Erythroblast (primary cell): ENCODE data around the gene STK24.

ENCODE experiments used
- DNase-seq, 2 experiments: peaks; one replicate each; lab custom pipeline; 2025; lab: John Stamatoyannopoulos, UW
- GATA1 ChIP-seq: IDR thresholded peaks from 2 replicates; pipeline ENCODE4 v1.6.1; 2011; ENCODE audit warnings: low read depth, mild to moderate bottlenecking, control low read depth, low read length, moderate library complexity
- POLR2A ChIP-seq: IDR thresholded peaks from 2 replicates; pipeline ENCODE4 v1.6.1; 2011; ENCODE audit warnings: mild to moderate bottlenecking, low read length

The STK24 gene

DNA sequence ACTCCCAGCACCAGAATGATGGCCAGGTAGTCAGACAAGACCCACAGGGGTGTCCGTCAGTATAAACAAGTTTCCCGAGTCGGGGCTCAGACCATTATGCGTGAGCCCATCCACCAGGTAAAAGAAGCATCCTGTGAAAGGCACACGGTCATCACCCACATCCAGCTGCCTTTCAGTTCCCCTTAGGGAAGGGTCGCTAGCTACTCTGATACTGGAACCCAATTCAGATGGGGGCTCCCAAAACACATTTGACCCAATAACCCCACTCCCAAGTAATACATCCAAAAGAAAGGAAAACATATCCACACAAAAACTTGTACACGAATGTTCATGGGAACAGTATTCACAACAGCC lies 66.8 kb downstream of the STK24 start:
- no peak for TF ChIP-seq GATA1
- no peak for TF ChIP-seq POLR2A
- no peak for DNase-seq

GRCh38 chr13:98509271-98510155 lies 67.4 kb downstream of the STK24 start:
- TF ChIP-seq POLR2A = peak; percentile 93
- TF ChIP-seq GATA1 = peak; percentile 74
- DNase-seq = peak; percentile 97 to 99

GRCh38 chr13:98508685-98509084 lies 68.2 kb downstream of the STK24 start:
- TF ChIP-seq GATA1 (no peak), POLR2A (no peak)
- DNase-seq = peak; percentile 44 to 72

DNA sequence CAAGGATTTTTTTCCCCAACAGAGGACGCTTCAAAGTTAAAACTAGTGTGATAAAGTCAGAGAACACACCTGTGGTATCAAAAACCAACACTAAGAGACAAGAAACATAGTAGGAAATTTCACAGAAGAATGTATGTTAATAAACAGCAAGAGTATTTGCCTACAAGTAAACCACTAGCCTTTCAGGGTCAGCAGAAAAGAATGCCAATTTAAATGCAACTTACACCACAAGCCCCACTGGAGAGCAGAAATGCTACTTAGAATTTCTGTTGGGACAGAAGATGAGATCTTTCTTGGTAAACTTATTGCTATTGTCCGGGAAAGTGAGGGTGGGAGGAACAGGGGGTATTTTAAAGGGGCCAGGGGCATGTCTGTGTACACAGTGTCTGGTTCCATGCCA lies 68.6 kb downstream of the STK24 start:
- TF ChIP-seq POLR2A = no peak
- no peak for TF ChIP-seq GATA1
- DNase-seq = peak in 1 of 2 experiments; percentile 64

DNA sequence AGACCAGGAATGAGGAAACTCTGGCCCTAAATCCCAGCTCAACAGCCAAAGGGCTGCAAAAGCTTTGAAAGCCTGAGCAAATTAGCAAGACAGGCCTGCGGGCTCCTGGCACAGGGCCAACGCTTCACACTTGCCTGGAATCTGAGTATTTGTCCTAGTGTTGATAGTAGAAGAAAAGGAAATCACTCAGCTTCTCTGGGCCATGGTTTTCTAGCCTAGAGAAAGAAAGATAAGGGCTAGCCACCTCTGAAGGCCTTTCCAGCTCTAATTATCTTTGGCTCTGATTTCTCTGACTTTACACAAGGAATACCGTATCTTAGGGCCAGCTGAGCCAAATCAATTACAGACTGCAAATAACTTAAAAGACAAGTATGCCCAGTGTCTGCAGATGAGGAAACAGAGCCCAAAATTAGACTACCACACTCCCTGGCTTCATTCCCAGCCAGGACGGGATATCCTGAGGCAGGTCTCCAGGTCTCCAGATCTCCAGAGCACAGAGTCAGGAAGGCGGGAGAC lies 69.6 kb downstream of the STK24 start:
- TF ChIP-seq GATA1 (no peak), POLR2A (no peak)

GRCh38 chr13:98506728-98507230 lies 70.1 kb downstream of the STK24 start:
- no peak for TF ChIP-seq POLR2A
- TF ChIP-seq GATA1 = no peak
- no peak for DNase-seq

More for the DNA sequence above, 69.6 kb downstream of the STK24 start:
- peak; percentile 61 to 66 for DNase-seq

- no peak for TF ChIP-seq POLR2A
- no peak for TF ChIP-seq GATA1
- no peak for DNase-seq
Observed at GRCh38 chr13:98506322-98506721, 70.6 kb downstream of the STK24 start.

DNA sequence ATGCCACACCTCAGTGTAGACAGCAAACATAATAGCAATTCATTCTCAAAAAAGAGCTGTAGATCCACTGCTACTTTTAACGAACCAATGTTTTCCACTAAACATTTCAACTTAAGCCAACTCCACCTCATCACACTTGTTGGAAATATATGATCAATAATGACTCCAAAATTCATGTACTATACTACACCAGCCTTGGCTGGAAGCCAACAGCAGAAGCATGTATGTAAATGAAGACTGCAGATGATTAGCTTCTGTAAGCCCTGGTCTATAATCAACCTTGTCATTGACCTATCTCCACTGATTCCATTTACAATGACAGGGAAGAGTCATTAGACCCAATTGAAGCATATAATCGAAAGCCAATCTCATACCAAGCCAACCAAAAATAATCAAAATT lies 71.7 kb downstream of the STK24 start:
- DNase-seq = peak; percentile 45 to 64
- no peak for TF ChIP-seq GATA1
- TF ChIP-seq POLR2A = no peak

DNA sequence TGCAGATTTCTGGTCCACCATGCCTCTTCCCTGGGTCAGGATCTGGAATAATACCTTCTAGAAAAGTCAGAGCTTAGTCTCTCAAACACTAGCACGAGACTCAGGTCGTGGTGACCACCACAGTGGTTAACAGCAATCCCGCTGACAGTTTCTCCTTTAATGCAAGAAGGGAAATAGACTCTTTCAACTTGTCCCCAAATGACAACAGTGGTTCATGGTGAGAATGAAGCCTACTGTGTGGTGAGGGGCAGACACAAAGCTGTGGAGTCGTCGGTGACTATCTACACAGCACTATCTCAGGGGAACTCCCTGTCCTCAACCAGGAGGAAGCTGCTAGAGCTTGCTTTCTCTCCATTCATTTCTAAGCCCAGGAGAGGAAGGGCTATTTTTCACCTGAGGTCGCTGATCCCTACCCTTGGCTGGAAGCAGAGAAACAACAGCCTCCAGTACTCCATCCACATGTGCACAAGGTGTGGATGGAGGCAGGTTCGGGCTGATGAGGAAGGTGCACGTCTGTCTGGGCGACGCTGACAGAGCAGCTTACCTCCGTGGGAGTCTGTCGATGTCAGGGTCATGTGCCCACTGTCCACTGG lies 72.4 kb downstream of the STK24 start:
- peak; percentile 13 to 29 for DNase-seq
- no peak for TF ChIP-seq POLR2A
- no peak for TF ChIP-seq GATA1

DNA sequence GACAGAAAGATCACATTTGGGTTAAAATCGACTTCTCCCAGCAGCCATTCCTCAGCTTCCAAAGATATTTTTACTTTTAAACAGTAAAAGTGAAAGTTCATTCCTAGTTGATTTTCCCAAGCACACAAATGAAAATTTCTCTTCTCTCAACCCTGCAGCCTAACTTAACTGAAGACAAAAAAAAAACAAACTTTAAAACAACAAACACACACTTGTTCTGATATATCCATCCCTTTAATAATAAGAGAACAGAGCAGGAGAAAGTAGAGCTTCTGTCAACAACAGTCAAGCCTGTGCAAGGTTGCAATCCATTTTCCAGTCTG lies 72.9 kb downstream of the STK24 start:
- no peak for TF ChIP-seq POLR2A
- TF ChIP-seq GATA1 = no peak
- DNase-seq = no peak

DNA sequence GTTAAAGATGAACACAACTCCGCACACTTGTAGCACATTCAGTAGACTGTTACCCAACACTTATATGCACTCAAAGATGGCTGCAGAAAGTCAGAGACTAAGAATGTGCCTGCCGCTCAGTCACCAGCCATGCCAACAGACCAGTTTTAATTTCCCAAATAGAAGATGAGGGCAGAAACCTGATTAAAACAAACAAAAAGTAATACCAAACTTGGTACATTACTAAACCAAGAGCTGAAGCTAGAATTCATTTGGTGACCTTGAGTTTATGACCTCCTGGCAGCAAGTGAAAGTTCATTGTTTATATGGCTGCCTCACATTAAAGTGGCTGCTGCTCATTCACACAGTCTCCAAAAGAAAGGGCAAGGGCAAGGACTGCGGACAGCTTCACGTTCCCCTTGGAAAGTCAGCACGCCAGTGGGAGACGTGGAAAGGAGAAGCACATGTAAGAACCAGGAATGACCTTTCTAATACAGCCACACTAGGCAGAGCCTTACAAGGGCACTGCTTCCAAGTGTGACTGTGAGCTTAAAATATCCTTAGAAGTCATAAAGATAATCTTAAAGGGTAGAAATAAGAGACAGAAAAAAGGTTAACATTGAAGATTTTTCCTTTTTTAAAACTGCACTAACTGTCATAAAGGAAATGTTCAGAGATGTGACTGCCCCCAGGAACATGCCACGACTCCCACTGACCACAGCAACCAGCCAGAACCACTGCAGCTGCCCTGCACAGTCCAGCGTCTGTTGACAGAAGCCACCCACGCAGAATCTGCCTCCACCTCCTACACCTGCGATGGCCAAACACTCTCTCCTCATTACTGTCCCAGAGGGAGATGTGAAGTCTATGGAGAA lies 73.5 kb downstream of the STK24 start:
- no peak for TF ChIP-seq POLR2A
- no peak for TF ChIP-seq GATA1
- no peak for DNase-seq

DNA sequence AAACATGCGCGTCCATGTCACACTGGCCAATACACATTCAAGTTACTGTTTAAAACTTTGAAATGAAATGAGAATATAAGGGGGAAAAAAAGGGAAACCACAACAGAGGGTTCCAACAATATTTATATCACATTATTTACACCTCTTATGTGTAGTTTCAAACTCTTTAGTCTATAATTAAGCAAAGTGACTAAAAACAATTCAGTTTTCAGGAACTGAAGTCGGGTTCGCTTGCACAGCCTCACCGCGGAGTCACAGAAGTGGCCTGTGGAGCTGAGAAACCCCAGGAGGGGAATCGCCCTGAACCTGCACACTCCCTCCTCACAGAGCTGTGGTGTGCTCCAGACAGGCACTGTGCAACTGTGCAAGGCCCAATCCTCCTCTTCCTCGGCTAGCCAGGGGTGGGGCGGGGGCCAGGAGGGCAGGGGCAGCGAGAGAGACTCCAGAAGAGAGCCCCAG lies 75.9 kb downstream of the STK24 start:
- DNase-seq = no peak
- TF ChIP-seq GATA1 (no peak), POLR2A (no peak)

DNA sequence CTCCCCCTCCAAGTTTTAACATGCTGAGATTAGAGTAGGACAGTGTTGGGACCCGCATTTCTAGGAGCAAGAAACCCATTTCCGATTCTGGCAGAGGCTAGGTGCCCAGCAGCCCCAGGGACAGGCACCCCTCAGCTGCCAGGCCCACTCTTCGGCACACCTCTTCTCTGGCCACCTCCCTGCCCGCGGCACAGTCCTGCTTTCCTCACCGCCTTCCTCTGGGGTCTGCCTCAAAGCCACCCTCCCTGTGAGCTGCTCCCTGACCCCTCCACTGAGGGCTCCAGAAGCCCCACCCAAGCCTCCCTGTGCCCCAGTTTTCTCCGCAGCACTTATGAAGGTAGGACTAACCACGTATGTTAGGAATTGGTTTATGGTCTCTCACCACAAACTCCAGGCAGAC lies 79.9 kb downstream of the STK24 start:
- DNase-seq = no peak
- no peak for TF ChIP-seq POLR2A

DNA sequence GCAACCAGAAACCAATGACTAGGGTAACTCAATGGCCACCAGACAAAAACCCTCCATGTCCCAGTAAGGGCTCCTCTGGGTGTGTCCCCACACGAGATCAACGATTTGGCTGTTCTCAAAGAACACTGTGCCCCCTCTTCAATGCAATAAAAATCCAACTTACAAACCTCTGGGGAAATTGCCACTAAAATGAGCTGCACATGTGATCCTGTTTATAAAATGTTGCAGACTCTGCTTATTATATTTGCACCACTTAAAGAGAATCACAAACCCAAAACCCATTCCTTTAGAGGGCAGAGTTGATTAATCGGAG lies 80.5 kb downstream of the STK24 start:
- TF ChIP-seq GATA1 (no peak), POLR2A (no peak)
- DNase-seq = no peak
